DMS114 treated with DMSO at 0.1 percent for 48 hours (cell line): Measurements from ENCODE around the gene TRIM50.
"Not testable (repeated sequence)": the region's sequence is repeated elsewhere in the genome, so short reads cannot be mapped to it uniquely, and the experiment has no call there.

Experiments
- DNase-seq: peaks from one replicate; lab custom pipeline; 2025; ENCODE audit not compliant: unreplicated experiment; lab: John Stamatoyannopoulos, UW

TRIM50 gene

GRCh38 chr7:73327922-73328321 lies at the start of gene TRIM50, which contains the start of gene FKBP6:
Gene TRIM50, minus strand, starts transcription at chr7:73328082. Its CDS starts 3,295 bp downstream, at chr7:73324787.
Gene FKBP6, plus strand, starts transcription at chr7:73328161. Its CDS starts 268 bp downstream, at chr7:73328429.
- DNase-seq, result not testable (repeated sequence)

- DNase-seq, result no peak
Observed at GRCh38 chr7:73376671-73377412, 49.0 kb upstream of the TRIM50 start.

GRCh38 chr7:73376262-73376661 lies 48.4 kb upstream of the TRIM50 start:
- DNase-seq, result not testable (repeated sequence)

DNA sequence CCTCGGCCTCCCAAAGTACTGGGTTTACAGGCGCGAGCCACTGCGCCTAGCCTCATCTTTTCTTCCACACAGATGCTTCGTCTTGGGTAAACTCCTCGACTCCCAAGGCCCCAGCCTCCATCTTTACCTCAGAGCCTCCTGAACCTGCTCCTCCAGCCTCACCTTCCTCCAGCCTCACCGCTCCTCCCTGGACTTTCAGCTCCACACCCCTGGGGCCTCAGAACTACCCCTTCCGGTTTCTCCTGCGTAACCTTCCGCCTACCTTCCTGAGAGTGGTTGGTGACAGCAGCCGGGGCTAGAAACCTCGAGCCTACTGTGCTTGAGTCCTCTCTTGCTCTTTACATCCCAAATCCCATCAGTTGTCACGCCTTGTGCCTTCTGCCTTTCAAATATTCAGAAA lies 45.9 kb upstream of the TRIM50 start:
- no peak for DNase-seq

GRCh38 chr7:73369622-73370021 lies 41.7 kb upstream of the TRIM50 start:
- DNase-seq, result no peak

GRCh38 chr7:73369009-73369408 lies 41.1 kb upstream of the TRIM50 start:
- DNase-seq, result no peak

DNA sequence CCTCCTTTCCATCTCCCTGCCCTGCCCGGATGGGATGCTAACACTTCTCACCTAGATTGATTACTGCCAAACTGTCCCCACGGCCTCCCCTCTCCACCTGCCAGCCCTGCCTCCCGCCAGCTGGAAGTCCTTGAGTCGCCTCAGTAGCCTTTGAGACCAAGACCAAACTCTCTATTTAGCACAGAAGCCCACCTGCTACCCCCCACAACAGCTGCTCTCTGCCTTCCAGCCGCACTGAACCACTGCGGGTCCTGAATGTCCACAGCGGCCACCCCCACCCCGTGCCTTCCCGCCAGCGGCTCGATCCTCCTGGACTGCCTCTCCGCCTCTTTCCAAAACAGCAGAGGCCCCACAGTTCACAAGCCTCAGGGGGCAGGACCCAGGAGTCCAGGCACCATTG lies 39.1 kb upstream of the TRIM50 start:
- DNase-seq, result no peak

DNA sequence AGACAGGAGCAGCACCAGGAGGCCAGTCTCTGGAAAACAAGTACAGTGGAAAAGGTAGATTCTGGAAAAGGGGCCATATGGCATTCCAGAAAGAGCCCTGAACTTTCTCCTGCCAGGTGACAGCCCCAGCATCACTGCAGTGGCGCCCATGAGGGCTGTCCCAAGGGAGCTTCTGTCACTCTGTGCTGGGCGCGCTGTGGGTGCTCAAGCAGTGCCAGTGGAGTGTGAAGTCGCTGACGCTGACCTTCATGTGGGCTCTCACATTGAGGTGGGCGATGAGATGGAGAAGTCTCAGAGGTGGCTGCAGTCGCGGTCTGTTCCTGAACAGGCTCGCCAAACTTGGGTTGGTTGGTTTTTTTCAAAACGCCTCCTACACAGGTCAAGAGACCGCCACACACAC lies 38.2 kb upstream of the TRIM50 start:
- no peak for DNase-seq

GRCh38 chr7:73364006-73364728 lies 36.3 kb upstream of the TRIM50 start:
- DNase-seq, result no peak

- DNase-seq, result no peak
Observed at GRCh38 chr7:73363225-73364005, 35.5 kb upstream of the TRIM50 start.

GRCh38 chr7:73360590-73360989 lies 32.7 kb upstream of the TRIM50 start:
- not testable (repeated sequence) for DNase-seq

GRCh38 chr7:73359746-73360375 lies 32.0 kb upstream of the TRIM50 start:
- DNase-seq, result no peak

- DNase-seq, result no peak
Observed at GRCh38 chr7:73359306-73359705, 31.4 kb upstream of the TRIM50 start.

- DNase-seq, result no peak
Observed at GRCh38 chr7:73358590-73359275, 30.9 kb upstream of the TRIM50 start.

DNA sequence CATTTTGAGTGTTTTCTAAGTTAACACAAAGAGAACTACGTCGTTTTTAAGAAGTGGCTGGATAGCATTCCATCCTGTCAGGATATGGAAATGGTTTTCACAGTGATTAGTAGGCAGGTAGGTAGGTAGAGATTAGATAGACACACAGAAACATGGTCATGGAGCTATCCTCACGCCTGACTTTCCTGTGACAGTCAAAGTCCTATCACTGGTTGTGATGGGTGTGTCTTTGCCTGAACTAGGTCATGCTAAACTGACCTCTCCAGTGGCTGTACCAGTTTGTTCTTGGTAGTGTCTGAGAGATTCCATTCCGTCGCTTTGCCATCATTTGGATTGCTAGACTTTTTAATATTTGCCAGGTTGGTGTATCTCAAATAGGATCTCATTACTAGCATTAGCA lies 28.3 kb upstream of the TRIM50 start:
- DNase-seq, result no peak

GRCh38 chr7:73354821-73355220 lies 26.9 kb upstream of the TRIM50 start:
- DNase-seq, result no peak

GRCh38 chr7:73354196-73354595 lies 26.3 kb upstream of the TRIM50 start:
- no peak for DNase-seq

DNA sequence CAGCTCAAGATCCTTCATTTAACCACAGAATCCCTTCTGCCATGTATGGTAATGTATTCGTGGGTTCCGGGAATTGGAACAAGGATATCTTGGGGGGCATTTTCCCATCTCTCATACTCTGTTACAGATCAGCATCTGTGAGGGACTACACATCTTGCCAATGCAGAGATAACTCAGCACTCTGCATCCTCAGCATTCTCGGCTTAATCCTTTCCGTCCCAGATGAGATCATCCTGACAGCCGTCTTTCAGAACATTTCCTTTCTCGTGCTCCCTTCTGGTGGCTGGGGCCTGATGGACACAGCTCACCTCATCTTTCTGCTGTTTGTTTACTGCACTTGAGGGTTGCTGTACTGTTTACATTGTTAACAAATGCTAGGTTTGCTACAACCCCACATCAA lies 25.4 kb upstream of the TRIM50 start:
- DNase-seq, result no peak

- DNase-seq, result no peak
Observed at GRCh38 chr7:73352784-73353183, 24.9 kb upstream of the TRIM50 start.

DNA sequence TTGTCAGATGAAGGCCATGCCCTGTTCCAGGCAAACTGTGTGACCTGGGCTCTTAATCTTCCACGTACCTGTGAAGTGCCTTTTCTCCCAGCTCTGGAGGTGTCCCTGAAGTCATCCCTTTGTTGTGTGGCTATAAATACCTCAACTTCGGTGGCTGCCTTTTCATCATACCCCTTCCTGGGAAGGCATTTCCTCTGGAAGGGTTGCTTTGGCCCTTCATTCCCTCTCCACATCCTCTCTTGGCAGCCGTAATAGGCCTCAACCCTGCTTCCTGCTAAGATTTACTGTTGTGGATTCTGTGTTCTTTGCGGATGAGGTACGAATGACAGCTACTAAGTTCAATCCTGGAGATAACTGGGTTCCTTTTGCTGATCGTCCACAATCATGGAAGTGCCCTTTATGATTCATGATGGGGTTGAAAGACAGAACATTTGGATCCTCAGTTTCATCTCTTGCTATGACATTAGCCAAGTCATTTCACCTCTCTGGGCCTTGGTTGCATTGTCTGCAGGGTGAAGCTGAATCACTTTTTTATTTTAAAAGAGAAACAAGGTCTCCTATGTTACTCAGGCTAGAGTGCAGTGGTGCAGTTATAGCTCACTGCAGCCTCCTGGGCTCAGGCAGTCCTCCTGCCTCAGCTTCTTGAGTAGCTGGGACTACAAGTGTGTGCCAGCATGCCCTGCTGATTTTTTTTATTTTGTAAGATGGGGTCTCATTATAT lies 23.7 kb upstream of the TRIM50 start:
- no peak for DNase-seq
